AG10803 (cell line): ENCODE data around the gene LIMA1.
"Not testable (repeated sequence)": the region's sequence is repeated elsewhere in the genome, so short reads cannot be mapped to it uniquely, and the experiment has no call there.

Experiments
- DNase-seq: peaks from one replicate; pipeline ENCODE4 v3.0.0; 2010; ENCODE audit warnings: low read depth
- H3K4me3 ChIP-seq: 2 replicates; pipeline ENCODE4 v1.5.1; 2011; ENCODE audit warnings: mild to moderate bottlenecking, low read length, control low read depth
- TF ChIP-seq, protein P1 (sequence below): conservative IDR thresholded peaks from 2 replicates; pipeline ENCODE4 v1.5.1; 2011; ENCODE audit warnings: mild to moderate bottlenecking, low read length, control low read depth, inconsistent platforms

LIMA1 gene

DNA sequence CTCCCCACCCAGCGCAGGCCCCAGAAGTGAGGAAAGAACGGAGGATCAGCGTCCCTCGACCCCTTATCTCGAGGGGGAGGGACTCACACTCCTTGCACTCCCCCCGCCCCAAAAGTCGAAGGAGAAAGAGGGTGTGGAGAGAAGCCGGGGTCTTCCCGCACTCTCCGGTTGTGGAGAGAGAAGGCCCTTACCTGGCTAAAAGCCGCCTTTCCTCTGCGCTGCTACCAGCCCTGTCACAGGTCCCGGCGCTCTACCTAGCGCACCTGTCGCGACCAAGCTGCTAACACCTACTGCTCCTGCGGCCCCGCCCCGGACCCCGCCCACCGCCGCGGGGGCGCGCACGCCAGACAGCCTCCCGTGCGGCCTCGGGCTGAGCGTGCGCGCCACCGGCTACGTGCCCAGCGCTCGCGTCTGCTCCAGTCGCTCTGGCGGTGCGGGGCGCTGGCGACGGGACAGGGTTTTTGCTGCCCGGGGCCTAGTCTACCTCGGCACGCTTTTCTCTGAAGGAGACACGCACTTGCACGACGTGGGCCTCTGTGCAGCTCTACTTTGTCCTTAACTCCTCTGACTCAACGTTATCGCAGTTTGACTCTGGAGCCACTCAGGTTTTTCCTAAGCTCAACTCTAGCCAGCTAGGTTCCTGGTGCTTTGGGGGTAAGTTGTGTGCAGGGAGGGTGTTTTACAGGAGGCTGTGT is at the start of gene LIMA1:
Gene LIMA1 (minus strand): TSS at position 292 of the 695 bp plus-strand sequence. CDS start 34,769 bp downstream, outside the sequence.
- peak within 1 kb of the TSS; percentile 97 for H3K4me3 ChIP-seq
- TF ChIP-seq, protein P1, sequence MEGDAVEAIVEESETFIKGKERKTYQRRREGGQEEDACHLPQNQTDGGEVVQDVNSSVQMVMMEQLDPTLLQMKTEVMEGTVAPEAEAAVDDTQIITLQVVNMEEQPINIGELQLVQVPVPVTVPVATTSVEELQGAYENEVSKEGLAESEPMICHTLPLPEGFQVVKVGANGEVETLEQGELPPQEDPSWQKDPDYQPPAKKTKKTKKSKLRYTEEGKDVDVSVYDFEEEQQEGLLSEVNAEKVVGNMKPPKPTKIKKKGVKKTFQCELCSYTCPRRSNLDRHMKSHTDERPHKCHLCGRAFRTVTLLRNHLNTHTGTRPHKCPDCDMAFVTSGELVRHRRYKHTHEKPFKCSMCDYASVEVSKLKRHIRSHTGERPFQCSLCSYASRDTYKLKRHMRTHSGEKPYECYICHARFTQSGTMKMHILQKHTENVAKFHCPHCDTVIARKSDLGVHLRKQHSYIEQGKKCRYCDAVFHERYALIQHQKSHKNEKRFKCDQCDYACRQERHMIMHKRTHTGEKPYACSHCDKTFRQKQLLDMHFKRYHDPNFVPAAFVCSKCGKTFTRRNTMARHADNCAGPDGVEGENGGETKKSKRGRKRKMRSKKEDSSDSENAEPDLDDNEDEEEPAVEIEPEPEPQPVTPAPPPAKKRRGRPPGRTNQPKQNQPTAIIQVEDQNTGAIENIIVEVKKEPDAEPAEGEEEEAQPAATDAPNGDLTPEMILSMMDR, result no peak
- DNase-seq, result peak; percentile 80

DNA sequence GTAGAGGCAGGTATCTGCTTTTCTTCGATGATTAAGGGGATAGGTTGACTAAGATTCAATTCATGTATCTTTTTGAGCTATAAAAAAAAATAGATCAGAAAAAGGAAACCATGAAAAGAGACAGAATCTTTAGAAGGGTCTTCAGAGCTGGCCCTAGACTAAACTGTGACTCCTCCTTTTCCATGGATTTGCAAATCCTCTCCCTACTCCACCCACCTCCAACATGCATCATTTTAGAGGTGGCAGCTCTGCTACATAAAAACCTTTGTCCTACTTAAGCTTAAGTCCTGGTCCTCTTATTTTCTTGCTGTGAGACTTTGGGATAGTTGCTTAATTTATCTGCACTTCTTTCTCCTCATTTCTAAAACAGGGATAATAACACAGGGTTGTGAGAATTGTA is 48.4 kb upstream of the LIMA1 start:
- TF ChIP-seq, protein P1, result no peak
- H3K4me3 ChIP-seq, result no peak overlapping the region
- DNase-seq, result no peak

DNA sequence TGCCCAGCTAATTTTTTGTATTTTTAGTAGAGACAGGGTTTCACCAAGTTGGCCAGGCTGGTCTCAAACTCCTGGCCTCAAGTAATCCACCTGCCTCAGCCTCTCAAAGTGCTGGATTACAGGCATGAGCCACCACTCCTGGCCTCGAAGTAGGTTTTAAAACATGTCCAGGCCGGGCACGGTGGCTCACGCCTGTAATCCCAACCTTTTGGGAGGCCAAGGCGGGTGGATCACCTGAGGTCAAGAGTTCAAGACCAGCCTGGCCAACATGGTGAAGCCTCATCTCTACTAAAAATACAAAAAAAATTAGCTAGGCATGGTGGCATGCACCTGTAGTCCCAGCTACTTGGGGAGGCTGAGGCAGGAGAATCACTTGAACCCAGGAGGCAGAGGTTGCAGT is 45.3 kb upstream of the LIMA1 start:
- DNase-seq, result not testable (repeated sequence)

DNA sequence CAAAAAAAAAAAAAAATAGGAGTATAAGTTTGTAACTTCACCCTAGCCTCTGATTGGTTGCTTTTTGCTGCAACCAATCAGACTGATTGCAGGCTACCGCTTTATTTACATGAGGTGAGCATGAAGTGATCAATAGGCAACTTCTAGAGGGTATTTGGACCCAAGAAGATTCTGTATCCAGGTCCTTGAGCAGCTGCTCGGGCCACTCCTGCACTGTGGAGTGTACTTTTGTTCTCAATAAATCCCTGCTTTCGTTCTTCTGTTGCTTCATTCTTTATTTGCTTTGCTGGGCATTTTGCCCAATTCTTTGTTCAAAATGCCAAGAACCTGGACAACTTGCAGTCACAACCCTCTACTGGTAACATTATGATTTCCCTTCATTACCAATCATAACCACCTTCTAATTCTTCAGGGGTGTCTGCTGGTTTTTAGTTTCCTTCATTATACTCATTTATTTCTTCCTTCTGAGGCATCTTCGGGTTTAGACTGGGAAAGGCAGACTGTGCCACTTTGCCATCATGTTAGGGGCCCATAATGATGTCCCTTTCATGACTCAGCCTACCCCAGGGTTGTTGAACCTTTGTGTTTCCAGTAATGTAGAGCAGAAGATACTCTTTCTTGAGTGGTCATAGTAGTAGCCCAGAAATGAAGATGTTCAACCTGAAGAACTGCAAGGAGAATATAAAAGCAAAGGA is 43.4 kb upstream of the LIMA1 start:
- H3K4me3 ChIP-seq, result no peak overlapping the region
- TF ChIP-seq, protein P1, result no peak
- peak; percentile 55 for DNase-seq

More for the DNA sequence above, 45.3 kb upstream of the LIMA1 start:
- H3K4me3 ChIP-seq, result not testable (repeated sequence)

DNA sequence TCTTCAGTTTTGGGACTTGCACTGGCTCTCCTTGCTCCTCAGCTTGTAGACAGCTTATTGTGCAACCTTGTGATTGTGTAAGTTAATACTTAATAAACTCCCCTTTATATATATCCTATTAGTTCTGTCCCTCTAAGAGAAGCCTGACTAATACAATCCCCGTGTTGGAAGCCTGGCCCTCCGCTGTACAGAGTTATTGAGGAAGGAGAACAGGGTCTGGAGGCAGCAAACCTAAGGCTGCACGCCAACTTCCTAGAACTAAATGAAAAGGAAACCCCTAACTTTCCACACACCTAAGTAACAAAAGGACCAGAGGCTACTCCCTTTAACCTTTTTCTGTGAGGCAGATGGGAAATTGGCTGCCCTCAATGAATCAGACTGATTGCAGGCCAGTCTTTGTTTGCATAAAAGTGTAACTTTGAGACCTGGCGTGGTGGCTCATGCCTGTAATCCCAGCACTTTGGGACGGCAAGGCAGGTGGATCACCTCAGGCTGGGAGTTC is 42.6 kb upstream of the LIMA1 start:
- TF ChIP-seq, protein P1, result no peak
- H3K4me3 ChIP-seq, result no peak overlapping the region
- DNase-seq, result no peak

DNA sequence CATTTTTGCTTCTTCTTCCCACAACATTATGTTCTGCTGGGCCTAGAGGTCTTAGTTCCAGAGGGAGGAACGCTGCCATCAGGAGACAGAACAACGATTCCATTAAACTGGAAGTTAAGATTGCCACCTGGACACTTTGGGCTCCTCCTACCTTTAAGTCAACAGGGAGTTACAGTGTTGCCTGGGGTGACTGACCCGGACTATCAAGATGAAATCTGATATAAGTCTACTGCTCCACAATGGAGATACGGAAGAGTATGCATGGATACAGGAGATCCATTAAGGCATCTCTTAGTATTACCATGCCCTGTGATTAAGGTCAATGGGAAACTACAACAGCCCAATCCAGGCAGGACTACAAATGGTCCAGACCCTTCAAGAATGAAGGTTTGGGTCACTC is 41.5 kb upstream of the LIMA1 start:
- DNase-seq, H3K4me3 ChIP-seq: not testable (repeated sequence)

DNA sequence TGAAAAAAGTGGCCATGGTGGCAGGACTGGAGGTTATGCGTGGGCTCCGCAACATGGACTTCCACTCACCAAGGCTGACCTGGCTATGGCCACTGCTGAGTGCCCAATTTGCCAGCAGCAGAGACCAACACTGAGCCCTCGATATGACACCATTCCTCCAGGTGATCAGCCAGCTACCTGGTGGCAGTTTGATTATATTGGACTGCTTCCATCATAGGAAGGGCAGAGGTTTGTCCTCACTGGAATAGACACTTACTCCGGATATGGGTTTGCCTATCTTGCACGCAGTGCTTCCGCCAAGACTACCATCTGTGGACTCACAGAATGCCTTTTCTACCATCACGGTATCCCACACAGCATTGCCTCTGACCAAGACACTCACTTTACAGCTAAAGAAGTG is 40.8 kb upstream of the LIMA1 start:
- not testable (repeated sequence) for H3K4me3 ChIP-seq, DNase-seq

DNA sequence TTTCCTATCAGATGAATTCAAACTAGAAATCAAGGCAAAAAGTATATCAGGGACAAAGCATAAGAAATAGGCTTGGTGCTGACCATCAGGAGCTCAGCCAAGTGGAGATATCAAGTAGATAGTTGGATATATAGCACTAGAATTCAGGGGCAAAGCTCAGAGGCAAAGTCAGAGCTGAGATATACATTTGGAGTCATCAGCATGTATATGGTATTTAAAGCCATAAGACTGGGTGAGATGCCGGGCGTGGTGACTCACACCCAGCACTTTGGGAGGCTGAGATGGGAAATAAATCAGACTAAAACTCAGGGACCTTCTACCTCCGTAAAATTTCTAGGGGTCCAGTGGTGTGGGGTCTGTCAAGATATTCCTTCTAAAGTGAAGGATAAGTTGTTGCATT is 38.9 kb upstream of the LIMA1 start:
- TF ChIP-seq, protein P1, result no peak
- DNase-seq, result no peak
- H3K4me3 ChIP-seq, result no peak overlapping the region
